IPS-20b (cell line): ENCODE results near the gene TMEM186.

Experiments
- H3K27ac ChIP-seq: one replicate; pipeline ENCODE4 v1.5.1; 2013; ENCODE audit warnings: low read length
- H3K27me3 ChIP-seq: 2 replicates; pipeline ENCODE4 v1.6.1; 2013; ENCODE audit warnings: mild to moderate bottlenecking, low read length, inconsistent platforms; ENCODE audit not compliant: insufficient read depth
- H3K36me3 ChIP-seq: 2 replicates; pipeline ENCODE4 v1.6.1; 2013; ENCODE audit warnings: low read depth, mild to moderate bottlenecking, inconsistent platforms, low read length, moderate library complexity; ENCODE audit not compliant: insufficient read depth
- H3K4me1 ChIP-seq: 2 replicates; pipeline ENCODE4 v1.6.1; 2013; ENCODE audit warnings: mild to moderate bottlenecking, control low read depth, inconsistent platforms, low read length, moderate library complexity; ENCODE audit not compliant: insufficient read depth
- H3K4me3 ChIP-seq: 2 replicates; pipeline ENCODE4 v1.5.1; 2013; ENCODE audit warnings: mild to moderate bottlenecking, low read length, inconsistent platforms
- H3K9ac ChIP-seq: 2 replicates; pipeline ENCODE4 v1.6.1; 2013; ENCODE audit warnings: low read depth, mild to moderate bottlenecking, inconsistent platforms, low read length, moderate library complexity
- H3K9me3 ChIP-seq: 2 replicates; pipeline ENCODE4 v1.6.1; 2013; ENCODE audit warnings: mild to moderate bottlenecking, low read depth, low read length, inconsistent platforms; ENCODE audit not compliant: insufficient read depth

The TMEM186 gene

DNA sequence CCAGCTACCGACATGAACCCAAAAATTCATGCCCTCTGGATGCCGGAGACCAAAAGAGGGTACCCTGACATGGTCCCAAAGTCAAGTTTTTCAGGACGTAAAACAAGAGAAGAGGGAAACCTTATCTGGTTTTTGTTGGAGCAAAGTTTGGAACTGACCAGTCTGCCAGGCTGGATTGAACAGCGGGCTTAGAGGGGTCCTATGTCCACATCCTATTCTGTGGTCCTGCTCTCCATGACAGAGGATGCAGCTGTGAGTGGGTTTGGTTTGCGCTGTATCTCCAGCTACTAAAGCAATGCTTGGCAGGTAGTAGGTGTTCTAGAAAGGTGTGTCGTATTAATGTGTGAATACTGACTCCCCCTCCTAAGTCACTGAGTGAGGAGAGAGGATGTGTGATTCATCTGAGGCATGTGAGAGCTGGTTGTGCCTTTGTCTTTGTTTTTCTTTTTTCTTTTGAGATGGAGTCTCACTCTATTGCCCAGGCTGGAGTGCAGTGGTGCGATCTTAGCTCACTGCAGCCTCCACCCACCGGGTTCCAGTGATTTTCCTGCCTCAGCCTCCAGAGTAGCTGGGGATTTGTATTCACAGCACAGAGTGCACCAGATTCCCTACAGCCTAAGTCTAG, 31.2 kb upstream of the TMEM186 start:
- peaks cover 34% of the 10 kb centered on the region; the same call in 1 of the 2 replicates for H3K4me1 ChIP-seq
- no peak overlapping the region for H3K9ac ChIP-seq
- no peak overlapping the region for H3K4me3 ChIP-seq
- H3K36me3 ChIP-seq, result peaks cover 54% of the 10 kb centered on the region
- no peaks in the 10 kb centered on the region for H3K9me3 ChIP-seq
- H3K27ac ChIP-seq, result no peak overlapping the region
- no peaks in the 10 kb centered on the region for H3K27me3 ChIP-seq

DNA sequence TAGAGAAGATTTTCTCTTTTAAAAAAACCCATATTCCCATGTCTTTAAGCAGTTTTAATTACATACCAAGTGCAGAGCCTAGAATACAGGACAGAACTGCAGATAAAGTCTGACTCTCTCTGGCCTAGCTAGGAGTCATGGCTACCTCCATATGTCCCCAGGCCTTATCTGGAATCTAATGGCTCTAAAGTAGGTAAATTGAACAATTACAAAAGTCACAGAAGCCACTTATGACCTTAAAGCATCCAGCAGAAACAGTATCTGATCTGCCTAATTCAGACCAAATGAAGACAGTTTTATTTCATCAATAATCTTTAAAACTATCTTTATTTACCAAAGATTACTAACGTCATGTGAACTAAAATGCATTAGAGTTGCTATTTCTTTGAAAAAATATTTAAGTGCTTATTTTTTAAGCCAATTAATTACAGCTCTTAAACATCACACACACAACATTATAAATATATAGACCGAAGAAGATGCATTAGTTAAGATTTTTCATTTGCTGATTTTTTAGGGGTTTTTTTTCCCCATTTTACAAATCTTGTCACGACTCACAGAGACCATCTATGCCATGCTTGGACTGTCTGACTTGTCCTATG, 28.9 kb upstream of the TMEM186 start:
- peaks cover 69% of the 10 kb centered on the region for H3K36me3 ChIP-seq
- no peaks in the 10 kb centered on the region for H3K9me3 ChIP-seq
- H3K27me3 ChIP-seq, result no peaks in the 10 kb centered on the region
- no peak overlapping the region for H3K9ac ChIP-seq
- no peak overlapping the region for H3K4me3 ChIP-seq
- no peak overlapping the region for H3K27ac ChIP-seq
- peaks cover 22% of the 10 kb centered on the region; the same call in 1 of the 2 replicates for H3K4me1 ChIP-seq

DNA sequence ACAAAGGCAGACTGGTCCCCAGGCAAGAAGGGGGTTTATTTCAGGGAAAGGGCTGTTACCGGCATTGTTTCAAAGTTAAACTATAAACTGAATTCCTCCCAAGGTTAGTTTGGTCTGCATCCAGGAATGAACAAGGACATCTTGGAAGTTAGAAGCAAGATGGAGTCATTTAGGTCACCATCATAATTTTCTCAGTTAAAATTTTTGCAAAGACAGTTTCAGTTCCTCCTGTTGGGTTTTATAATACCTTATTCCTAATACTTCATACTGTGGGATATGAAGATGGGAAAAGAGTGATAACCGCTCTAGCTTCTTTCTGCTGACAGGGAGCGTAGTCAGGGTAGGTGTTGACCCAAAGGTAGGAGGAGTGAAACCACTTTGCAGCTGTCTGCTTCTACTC, 25.0 kb upstream of the TMEM186 start:
- Histone ChIP-seq H3K4me1 (no peaks in the 10 kb centered on the region; the same call in 1 of the 2 replicates), H3K27me3 (no peaks in the 10 kb centered on the region), H3K4me3 (no peak overlapping the region), H3K36me3 (peaks cover 82% of the 10 kb centered on the region), H3K9ac (no peak overlapping the region), H3K27ac (no peak overlapping the region), H3K9me3 (no peaks in the 10 kb centered on the region)

DNA sequence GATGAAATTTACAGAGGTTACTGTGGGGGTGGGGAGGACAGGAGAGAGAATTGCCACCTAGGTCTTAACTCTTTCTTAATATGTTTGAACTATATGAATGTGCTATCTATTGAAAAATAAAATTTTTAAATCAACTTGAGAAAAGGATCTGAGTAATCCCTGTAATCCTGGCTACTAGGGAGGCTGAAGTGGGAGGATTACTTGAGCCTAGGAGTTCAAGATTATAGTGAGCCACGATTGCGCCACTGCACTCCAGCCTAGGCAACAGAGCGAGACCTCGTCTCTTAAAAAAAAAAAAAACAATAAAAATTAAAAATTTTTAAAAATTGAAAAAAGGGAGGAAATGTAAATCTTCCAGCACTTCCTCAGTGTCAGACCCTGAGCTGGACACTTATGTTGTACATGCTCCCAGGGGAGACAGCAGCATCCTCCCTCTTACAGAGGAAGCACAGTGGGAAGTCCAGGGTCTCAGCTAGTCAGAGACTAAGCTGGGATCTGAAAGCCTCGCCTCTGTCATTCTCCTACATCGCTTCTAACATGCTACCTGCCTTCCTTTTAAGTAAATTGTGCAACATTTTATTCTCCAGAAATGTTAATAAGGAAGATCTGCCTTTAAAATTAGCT, 22.1 kb upstream of the TMEM186 start:
- H3K4me1 ChIP-seq, result no peaks in the 10 kb centered on the region; the same call in 1 of the 2 replicates
- H3K9ac ChIP-seq, result no peak overlapping the region
- H3K27ac ChIP-seq, result no peak overlapping the region
- H3K9me3 ChIP-seq, result no peaks in the 10 kb centered on the region
- no peaks in the 10 kb centered on the region for H3K27me3 ChIP-seq
- H3K36me3 ChIP-seq, result peaks cover 89% of the 10 kb centered on the region
- H3K4me3 ChIP-seq, result no peak overlapping the region

DNA sequence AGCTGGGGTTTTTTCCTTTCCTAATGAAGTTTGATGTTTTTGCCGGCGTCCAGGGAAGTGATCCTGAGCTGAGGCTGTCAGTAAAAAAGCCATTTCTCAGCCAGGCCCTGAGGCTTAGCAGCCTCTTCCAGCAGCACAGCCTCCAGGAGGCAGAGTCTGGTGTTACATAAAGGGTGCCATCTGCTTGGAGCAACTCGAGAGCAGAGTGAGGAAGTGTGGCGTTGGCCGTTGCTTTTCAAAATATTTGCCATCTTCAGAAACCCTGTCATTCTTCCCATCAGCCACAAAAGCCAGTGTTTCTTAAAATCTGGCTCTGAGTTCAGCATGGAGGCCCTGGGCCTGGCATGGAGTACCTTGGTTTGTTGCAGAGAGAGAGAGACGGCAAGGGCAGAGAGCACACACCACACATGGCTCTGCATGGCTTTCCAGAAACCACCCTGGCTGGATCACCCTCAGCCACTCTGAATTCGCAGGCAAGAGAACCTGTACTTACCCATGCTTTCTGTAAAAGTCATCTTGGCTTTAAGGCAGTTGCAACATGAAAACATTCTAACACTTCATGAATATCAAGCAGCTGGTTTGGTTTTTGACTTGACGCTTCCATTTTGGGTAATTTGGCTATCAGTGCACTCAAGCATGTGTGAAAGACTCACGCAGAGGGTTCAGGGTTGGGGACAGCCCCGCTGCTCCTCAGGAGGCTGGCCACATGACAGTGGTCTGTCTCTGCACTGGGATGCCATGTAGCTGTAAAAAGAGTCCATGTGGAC, 21.2 kb upstream of the TMEM186 start:
- H3K36me3 ChIP-seq, result peaks cover 89% of the 10 kb centered on the region
- no peaks in the 10 kb centered on the region for H3K27me3 ChIP-seq
- H3K4me1 ChIP-seq, result no peaks in the 10 kb centered on the region; the same call in 1 of the 2 replicates
- no peak overlapping the region for H3K4me3 ChIP-seq
- no peak overlapping the region for H3K27ac ChIP-seq
- no peak overlapping the region; the same call in 1 of the 2 replicates for H3K9ac ChIP-seq
- no peaks in the 10 kb centered on the region for H3K9me3 ChIP-seq

DNA sequence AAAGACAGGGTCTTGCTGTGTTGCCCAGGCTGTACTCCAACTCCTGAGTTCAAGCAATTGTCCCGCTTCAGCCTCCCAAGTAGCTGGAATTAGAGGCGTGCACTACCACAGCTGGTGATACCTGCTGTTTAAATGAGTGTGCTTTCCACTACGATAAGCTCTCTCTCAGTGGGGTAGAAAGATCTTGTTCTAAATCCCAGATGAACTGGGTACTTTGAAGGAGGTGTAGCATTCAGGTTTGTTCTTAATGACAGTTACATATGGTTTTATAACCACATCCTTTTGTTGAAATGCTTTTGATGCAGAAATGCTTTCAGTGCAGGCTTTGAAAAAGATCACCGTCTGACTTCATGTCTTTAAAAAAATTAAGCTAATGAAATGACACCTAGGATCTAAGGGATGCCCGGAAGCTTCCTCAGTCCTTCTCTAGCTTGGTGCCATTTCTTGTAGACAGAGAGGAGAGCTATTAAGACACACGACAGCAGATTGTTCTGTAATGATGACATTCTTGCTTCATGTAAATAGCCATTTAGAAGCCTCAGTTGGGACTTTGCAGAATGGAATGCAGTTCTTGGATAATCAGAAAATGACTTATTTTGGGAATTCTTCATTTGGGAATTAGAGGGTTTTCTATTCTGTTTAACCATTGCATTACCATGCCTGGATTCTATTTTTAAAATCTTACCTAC, 19.7 kb upstream of the TMEM186 start:
- Histone ChIP-seq H3K9ac (no peak overlapping the region), H3K4me3 (no peak overlapping the region), H3K9me3 (no peaks in the 10 kb centered on the region), H3K27me3 (no peaks in the 10 kb centered on the region), H3K4me1 (no peaks in the 10 kb centered on the region; the same call in 1 of the 2 replicates), H3K27ac (no peak overlapping the region), H3K36me3 (peaks cover 92% of the 10 kb centered on the region)

DNA sequence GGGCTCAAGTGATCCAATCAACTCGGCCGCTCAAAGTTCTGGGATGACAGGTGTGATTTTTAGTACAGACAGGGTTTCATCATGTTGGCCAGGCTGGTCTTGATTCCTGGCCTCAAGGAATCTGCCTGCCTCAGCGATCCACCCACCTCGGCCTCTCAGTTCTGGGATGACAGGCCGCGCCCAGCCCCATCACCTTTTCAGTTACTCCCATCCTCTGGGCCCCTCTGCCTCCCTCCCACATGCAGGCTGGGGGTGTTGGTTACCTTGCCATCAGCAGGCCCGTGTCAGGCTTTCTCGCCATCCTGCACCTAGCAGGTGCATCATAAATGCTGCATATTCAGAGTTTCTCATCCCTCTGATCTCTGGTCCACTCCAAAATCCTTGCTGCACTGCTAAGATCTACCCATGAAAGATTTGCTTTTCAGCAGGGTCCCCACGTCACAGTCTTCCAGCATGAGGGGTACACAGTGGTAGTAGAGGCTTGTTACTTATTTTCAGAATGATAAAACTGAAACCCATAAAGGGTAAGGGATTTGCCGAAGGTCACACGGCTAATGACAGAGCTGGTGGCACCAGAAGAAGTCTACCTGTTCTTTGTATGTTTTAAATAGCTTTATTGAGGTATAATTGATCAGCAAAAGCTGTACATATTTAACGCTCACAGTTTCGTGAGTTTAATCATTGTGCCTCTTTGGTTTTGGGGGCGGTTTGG, 16.8 kb upstream of the TMEM186 start:
- Histone ChIP-seq H3K9ac (no peak overlapping the region), H3K9me3 (no peaks in the 10 kb centered on the region), H3K36me3 (peaks cover 97% of the 10 kb centered on the region), H3K4me1 (no peaks in the 10 kb centered on the region), H3K4me3 (no peak overlapping the region), H3K27ac (no peak overlapping the region), H3K27me3 (no peaks in the 10 kb centered on the region)

DNA sequence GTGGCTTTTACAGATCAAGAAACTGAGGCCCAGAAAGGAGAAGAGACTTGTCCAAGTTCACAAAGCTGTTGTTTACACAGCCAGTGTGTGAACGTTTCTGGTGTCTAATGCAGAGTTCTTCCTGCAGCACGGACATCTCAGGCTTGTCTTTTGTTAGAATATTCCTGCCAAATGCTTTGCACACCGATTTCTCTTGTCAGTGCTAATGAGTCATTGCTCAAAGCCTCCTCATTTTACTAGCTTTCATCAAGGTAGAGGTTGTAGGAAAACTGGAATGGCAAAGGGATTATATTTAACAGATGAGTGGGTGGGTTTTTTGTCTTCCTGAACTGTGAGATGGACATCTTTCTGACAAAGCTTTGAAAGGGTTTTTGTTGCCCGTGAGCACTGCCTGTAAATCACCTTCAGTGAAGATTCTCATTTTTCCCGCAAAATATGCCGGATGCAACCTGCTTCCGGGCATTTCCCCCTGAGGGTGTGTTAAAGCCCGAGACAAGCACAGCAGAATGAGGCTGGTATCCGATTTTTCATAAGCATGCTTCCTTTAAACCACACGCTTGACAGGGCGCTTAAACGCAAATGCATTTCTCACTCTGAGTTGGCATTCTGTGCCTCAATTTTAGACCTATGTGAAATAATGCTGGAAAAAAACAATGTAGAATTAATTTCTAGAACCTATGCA, 14.9 kb upstream of the TMEM186 start:
- H3K4me1 ChIP-seq, result no peaks in the 10 kb centered on the region
- no peaks in the 10 kb centered on the region for H3K9me3 ChIP-seq
- H3K36me3 ChIP-seq, result peaks cover 99% of the 10 kb centered on the region
- H3K9ac ChIP-seq, result no peak overlapping the region
- H3K27me3 ChIP-seq, result no peaks in the 10 kb centered on the region
- no peak overlapping the region for H3K27ac ChIP-seq
- no peak overlapping the region for H3K4me3 ChIP-seq

DNA sequence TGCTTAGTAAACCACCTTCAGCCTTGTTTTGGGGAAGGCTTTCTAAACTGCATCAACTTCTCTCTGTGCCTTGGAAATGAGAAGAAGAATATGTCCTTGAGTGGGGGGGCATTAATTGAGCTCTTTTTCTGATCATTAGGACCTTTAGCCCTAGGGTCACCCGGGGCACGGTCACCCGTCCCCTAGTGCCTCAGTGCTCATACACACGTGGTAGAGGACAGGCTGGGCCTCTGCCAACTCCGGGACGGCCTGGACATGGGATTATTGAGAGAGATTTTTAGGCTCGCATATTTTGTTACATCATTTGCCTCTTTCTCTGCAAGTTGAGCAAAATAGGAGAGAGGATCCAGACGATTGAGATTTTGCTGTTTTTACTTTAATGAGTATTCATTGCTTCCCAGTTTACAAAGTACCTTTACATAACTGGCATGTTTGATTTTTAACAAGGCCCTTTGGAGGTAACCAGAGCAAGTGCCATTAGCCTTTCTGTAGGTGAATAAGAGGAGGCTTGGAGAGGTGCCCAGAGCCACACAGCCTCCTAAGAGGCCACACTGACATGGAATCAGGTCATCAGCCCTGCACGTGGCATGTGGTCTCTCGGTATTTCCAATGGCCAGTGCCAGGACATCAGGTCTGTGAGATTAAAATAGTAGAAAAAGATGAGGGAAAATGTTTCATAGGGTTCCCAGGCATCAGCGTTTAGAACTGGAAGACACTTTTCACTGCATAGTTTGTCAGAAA, 11.3 kb upstream of the TMEM186 start:
- Histone ChIP-seq H3K9ac (no peak overlapping the region), H3K27me3 (no peaks in the 10 kb centered on the region), H3K4me3 (no peak overlapping the region), H3K27ac (no peak overlapping the region), H3K36me3 (peaks cover 98% of the 10 kb centered on the region), H3K9me3 (no peaks in the 10 kb centered on the region), H3K4me1 (no peaks in the 10 kb centered on the region)

DNA sequence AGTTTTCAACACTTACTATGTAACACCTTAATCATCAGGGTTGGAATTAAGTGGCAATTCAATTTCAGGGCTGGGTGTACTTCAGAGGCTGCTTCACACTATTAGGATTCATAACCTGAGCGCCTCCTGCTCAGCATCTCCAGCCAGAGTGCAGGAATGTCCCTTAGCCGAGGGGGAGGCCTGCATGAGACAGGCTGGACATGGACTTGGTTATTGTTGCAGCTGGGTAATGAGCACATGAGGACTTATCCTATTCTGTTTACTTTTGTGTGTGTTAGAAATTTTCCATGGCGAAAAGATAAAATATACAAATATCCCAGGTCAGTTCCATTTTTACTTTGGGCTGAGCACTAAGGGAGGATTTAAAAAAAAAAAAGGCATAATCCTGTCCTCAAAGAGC, 10.6 kb upstream of the TMEM186 start:
- peaks cover 95% of the 10 kb centered on the region for H3K36me3 ChIP-seq
- H3K9me3 ChIP-seq, result no peaks in the 10 kb centered on the region
- H3K9ac ChIP-seq, result no peak overlapping the region
- no peaks in the 10 kb centered on the region for H3K27me3 ChIP-seq
- no peak overlapping the region for H3K27ac ChIP-seq
- H3K4me3 ChIP-seq, result no peak overlapping the region
- H3K4me1 ChIP-seq, result no peaks in the 10 kb centered on the region
